ENCODE data around the gene ESRRA. TPM values are rescaled to one million over a fixed set of nuclear protein-coding genes. Genes with fewer than 3 reads are reported as not detected.
"Not testable (repeated sequence)": the region's sequence is repeated elsewhere in the genome, so short reads cannot be mapped to it uniquely, and the experiment has no call there.

Gene ESRRA
- total and polyA plus RNA-seq, 12 donors, result 115 to 225 (median 135) TPM

GRCh38 chr11:64323373-64323772 lies 18.0 kb downstream of the ESRRA start:
- intact Hi-C loops (cut with DNase I), result no loop called here
- H3K4me3 ChIP-seq, result no peak overlapping the region
- DNase-seq (no peak), ATAC-seq (no peak)
- peaks cover 3 to 14% (median 13%) of the 10 kb centered on the region in 9 donors for H3K4me1 ChIP-seq
- WGBS, 2 donors, result 68 to 77% methylated on average over 5 of the region's 5 CpGs
- no peak overlapping the region for H3K27ac ChIP-seq
- H3K27me3 ChIP-seq, result no peaks in the 10 kb centered on the region
- peaks cover 0 to 37% (median 4%) of the 10 kb centered on the region in 9 donors for H3K36me3 ChIP-seq
- TF ChIP-seq CTCF (IDR thresholded peaks at IDR 0.05), result no peak
- H3K9me3 ChIP-seq, result no peaks in the 10 kb centered on the region

- ATAC-seq; intact Hi-C loops (cut with DNase I): not testable (repeated sequence)
- WGBS, 2 donors, result 73 to 81% methylated on average over 4 of the region's 4 CpGs
Observed at GRCh38 chr11:64323984-64324383, 18.7 kb downstream of the ESRRA start.

GRCh38 chr11:64324692-64325469 lies 19.6 kb downstream of the ESRRA start:
- 89% methylated on average over 11 of the region's 11 CpGs for WGBS, 2 donors

More at GRCh38 chr11:64323984-64324383, 18.7 kb downstream of the ESRRA start:
- not testable (repeated sequence) for H3K27me3 ChIP-seq, H3K27ac ChIP-seq, H3K4me3 ChIP-seq, H3K9me3 ChIP-seq, DNase-seq
- Histone ChIP-seq H3K36me3 (peaks cover 0 to 37% (median 4%) of the 10 kb centered on the region in 9 donors), H3K4me1 (peaks cover under 1 to 14% (median 8%) of the 10 kb centered on the region in 9 donors)

GRCh38 chr11:64327375-64327774 lies 22.1 kb downstream of the ESRRA start:
- DNase-seq, result no peak
- Histone ChIP-seq H3K27ac (no peak overlapping the region), H3K4me1 (peaks cover 2 to 25% (median 16%) of the 10 kb centered on the region in 9 donors), H3K36me3 (peaks cover 0 to 10% (median 0%) of the 10 kb centered on the region in 9 donors), H3K9me3 (no peaks in the 10 kb centered on the region), H3K27me3 (no peaks in the 10 kb centered on the region), H3K4me3 (no peak overlapping the region)
- 86 to 90% methylated on average over 2 of the region's 2 CpGs for WGBS, 2 donors
- ATAC-seq, result no peak
- intact Hi-C loops (cut with DNase I), result no loop called here
- no peak for TF ChIP-seq CTCF (IDR thresholded peaks at IDR 0.05)

More at GRCh38 chr11:64324692-64325469, 19.6 kb downstream of the ESRRA start:
- no peak overlapping the region for H3K27ac ChIP-seq
- TF ChIP-seq CTCF (IDR thresholded peaks at IDR 0.05), result no peak
- no peaks in the 10 kb centered on the region for H3K27me3 ChIP-seq
- DNase-seq (no peak), ATAC-seq (no peak)
- no peaks in the 10 kb centered on the region for H3K9me3 ChIP-seq
- peaks cover 0 to 33% (median 4%) of the 10 kb centered on the region in 9 donors for H3K36me3 ChIP-seq
- H3K4me3 ChIP-seq, result no peak overlapping the region
- peaks cover 0 to 14% (median 10%) of the 10 kb centered on the region in 9 donors for H3K4me1 ChIP-seq
- intact Hi-C loops (cut with DNase I), result no loop called here

GRCh38 chr11:64327993-64328392 lies 22.7 kb downstream of the ESRRA start:
- Histone ChIP-seq H3K9me3 (no peaks in the 10 kb centered on the region), H3K4me3 (no peak overlapping the region), H3K36me3 (peaks cover 0 to 4% (median 0%) of the 10 kb centered on the region in 9 donors), H3K27me3 (no peaks in the 10 kb centered on the region), H3K4me1 (peaks cover 2 to 25% (median 16%) of the 10 kb centered on the region in 9 donors), H3K27ac (no peak overlapping the region)
- 79 to 86% methylated on average over 3 of the region's 3 CpGs for WGBS, 2 donors
- intact Hi-C loops (cut with DNase I), result no loop called here
- TF ChIP-seq CTCF (IDR thresholded peaks at IDR 0.05), result no peak
- no peak for DNase-seq
- ATAC-seq, result no peak

Measured in heart right ventricle (tissue), 16 donors.